Measurements from ENCODE around the gene IGSF11.
"Not testable (repeated sequence)": the region's sequence is repeated elsewhere in the genome, so short reads cannot be mapped to it uniquely, and the experiment has no call there.

IGSF11 gene

GRCh38 chr3:118988198-118989130 lies 46.2 kb downstream of the IGSF11 start:
- DNase-seq = no peak

DNA sequence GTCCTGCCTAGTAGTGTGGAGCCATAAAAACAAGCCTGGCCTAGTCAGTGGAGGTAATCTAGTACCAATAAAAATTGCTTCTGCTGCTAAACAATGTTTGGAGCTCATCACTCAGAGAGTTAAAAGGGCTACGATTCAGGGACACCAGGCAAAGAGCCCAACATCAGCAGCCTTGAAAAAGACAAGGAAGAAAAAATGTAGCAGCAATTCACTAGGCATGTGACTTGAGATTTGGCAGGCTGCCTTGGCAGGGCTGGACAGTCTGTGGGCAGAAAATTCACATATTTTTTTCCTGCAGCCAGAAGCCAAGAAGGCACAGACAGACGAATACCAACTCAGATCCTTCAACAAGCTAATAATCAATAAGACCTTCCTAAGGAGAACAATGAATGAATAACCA lies 47.2 kb downstream of the IGSF11 start:
- DNase-seq = no peak

DNA sequence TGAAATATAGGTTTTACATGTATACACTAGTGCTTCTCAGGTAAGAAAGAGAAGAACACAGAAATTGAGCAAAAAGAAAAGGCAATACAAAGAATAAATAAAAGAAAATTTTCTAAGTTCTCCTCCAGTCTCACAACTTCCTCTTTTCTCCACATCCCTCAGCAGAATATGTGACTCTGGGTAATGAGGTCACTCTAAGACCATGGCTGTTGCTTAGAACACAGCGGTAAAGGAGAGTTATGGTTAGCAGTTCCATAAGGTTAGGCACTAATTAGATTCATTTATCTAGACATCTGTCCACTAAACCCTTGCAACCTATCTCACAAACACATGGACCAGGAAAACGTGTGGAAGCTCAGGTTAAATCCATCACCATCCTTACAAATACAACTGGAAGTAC lies 47.9 kb downstream of the IGSF11 start:
- no peak for DNase-seq

DNA sequence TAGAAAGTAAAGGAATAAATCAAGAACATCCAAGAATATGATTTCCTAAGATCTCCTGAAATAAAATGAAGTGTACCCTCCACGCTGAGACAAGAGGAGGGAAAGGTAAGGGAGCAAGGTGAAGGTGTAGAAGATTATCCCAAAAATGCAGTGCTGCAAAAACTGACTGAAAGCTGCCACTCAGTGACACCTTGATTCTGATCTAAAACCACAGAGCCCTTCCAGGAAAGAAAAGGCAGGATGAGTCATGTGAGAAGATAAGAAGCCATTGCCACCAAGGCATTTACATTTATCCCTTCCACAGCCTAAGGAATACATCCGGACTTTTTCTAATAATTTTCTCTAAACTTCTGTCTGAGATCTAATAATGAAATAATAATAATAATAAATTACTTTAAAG lies 49.9 kb downstream of the IGSF11 start:
- DNase-seq = no peak

GRCh38 chr3:118981494-118982134 lies 53.0 kb downstream of the IGSF11 start:
- DNase-seq = no peak

DNA sequence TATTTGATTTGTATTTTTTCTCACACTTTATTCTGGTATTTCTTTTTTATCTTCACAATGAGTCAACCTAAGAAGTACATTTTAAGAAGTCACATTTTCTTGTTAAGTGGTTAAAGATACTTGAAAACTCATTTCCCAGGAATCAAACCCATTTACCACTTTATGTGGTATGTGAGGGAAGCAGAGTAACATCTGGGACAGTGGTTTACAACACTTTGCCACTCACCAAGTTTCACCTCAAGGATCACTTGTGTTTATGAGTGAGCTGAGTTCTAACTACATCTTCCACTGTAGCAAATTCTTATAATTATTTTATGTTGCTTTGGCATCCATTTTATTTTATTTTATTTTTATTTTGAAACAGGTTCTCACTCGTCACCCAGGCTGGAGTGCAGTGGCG lies 53.8 kb downstream of the IGSF11 start:
- no peak for DNase-seq

- DNase-seq = no peak
These were observed 56.3 kb downstream of the IGSF11 start for GRCh38 chr3:118978393-118978758.

DNA sequence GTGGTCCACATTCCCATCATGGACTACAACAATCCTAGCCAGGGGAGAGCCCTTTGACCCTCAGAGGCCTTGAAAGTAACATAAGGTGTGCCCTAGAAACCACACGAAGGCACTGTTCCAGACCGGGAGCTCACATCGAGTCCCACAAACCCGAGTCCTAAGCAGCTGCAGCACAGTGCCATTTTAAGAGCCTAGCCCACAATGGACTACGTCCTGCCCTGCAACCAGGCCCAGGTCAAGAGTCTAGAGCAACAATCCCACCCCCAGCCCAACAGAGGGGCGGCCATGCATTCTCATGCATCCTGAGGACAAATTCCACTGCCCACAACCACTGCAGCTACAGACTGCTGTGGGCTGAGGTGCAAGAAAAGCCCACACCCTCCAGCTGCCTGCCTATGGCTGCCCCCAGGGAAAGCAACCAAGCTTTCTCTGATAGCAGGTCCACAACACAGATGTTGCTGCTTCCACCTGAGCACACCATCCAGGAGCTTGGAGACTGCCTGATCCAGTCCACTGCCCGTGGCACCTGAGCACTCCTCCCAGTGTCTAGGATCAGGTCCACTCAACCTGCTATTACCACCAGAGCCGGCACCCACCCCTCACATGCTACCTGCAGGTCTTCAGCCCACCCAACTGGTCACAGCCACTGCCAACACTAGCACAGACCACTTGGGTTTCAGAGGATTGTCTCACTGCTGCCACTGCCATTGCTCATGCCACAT lies 56.8 kb downstream of the IGSF11 start:
- no peak for DNase-seq

DNA sequence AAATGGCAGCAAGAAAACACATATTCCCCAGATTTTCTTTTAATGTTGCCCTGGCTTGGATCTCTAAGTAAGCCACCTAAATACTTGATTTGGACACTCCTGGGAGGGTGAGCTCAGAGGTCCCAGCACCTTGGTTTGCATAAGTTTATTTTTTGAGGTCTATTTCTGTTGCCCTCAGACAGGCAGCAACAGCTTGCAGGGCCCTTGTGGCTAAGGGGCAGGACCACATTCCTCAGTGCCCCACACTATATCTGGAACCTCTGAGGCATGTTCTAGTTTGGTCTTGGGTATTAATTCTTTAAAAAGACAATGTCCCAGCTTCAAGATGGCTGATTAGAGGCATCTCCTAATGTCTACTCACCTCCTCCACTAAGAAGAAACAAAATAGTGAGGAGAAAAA lies 57.5 kb downstream of the IGSF11 start:
- DNase-seq = no peak

- not testable (repeated sequence) for DNase-seq
These were observed 59.2 kb downstream of the IGSF11 start for GRCh38 chr3:118975476-118975875.

GRCh38 chr3:118974356-118975097 lies 60.1 kb downstream of the IGSF11 start:
- DNase-seq = no peak

DNA sequence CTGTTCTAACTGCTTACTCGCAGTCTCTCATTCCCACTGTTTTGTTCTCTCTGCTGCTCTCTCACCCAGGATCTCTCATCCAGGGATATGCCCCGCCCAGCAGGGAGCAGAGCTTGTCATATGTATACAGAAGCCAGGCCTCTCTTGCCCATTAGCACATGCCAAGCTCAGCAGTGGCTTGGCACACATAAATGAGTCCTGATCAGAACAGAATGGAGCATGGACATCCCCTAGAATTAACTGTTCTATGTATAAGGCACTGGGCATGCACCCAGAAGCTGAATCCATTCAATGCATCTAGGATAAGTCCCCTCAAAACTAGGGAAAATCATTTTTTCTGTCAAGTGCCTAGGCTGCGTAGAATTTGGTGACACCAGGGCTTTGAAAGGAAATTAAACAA lies 61.6 kb downstream of the IGSF11 start:
- DNase-seq = no peak

DNA sequence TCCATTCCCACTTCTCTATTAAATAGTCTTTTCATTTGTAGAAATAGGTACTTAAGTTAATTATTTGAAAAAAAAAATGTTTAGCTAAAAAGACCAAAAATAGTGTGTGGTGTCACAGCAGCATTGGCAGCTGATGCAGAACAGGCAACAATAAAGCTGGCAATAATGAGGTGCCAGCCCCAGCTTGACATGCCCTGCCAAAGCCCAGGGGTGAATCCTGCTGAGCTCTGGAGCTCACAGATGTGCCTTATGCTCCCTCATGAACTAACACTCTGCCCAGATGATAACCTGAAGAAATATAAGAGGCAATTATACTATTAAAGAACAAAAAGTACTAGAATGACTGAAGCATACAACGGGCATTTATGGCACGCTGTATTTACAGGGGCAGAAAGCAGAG lies 63.8 kb downstream of the IGSF11 start:
- no peak for DNase-seq

GRCh38 chr3:118968640-118969039 lies 66.0 kb downstream of the IGSF11 start:
- no peak for DNase-seq

GRCh38 chr3:118968111-118968510 lies 66.5 kb downstream of the IGSF11 start:
- no peak for DNase-seq

- DNase-seq = no peak
These were observed 67.9 kb downstream of the IGSF11 start for GRCh38 chr3:118966700-118967099.

DNA sequence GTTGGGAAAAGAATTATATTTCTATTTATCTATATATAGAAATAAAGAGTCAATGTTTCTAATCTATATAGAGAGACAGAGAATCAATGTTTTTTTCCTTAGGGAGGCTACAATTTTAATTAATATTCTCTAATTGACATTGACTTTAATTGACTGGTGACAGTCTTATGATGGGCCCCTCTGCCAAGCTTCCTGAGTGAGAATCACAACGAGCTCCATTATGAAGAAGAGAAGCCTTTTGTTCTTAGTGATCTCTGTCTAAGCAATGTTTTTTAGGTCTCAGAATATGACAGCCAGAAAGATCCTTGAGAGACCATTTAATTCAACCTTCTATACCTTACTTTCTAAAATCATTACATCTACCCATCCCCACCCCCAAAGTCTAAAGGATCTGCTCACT lies 70.9 kb downstream of the IGSF11 start:
- DNase-seq = no peak

DNA sequence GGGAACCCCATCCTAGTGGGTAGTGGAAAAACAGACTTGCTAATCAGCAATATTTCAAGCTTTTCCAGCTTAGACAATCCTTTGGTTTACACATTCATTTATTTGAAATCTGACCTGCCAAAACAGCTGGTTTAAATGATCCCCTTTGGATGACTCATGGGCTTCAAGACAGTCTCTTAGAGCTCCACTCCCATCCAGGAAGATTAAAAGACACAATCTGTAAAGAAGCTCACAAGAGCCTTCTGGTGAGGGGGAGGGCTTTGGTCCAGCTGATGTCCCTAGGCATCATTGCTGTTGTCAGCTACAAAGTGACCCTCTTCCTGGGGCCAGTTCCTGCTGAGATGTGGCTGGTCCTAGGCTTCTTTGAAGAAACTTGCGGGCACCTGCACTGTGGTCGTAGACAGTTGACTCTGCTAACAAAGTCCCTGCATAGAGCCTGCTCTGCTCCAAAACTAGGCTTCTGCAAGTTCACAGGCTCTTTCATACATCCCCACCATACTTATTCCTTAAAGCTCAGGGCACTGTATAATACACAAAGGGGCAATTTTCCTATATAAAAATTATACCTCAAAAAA lies 73.7 kb downstream of the IGSF11 start:
- no peak for DNase-seq

DNA sequence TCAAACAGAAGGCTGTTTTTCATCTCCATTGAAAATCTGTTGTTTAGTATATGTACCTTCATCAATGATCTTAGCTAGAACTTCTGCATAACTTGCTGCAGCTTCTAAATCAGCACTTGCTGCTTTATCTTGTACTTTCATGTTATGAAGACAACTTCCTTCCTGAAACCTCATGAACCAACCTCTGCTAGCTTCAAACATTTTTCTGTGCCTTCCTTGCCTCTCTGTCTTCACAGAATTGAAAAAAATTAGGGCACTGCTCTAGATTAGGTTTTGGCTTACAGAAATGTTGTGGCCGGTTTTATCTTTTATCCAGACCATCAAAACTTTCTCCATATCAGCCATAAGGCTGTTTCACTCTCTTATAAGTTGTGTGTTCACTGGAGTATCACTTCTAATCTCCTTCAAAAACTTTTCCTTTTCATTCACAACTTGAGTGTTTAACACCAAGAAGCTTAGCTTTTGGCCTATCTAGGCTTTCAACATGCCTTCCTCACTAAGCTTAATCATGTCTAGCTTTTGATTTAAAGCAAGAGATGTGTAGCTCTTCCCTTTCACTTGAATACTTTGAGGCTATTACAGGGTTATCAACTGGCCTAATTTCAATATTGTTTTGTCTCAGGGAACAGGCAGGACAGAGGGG lies 78.6 kb downstream of the IGSF11 start:
- no peak for DNase-seq

GRCh38 chr3:118951089-118951488 lies 83.6 kb downstream of the IGSF11 start:
- DNase-seq = no peak

DNA sequence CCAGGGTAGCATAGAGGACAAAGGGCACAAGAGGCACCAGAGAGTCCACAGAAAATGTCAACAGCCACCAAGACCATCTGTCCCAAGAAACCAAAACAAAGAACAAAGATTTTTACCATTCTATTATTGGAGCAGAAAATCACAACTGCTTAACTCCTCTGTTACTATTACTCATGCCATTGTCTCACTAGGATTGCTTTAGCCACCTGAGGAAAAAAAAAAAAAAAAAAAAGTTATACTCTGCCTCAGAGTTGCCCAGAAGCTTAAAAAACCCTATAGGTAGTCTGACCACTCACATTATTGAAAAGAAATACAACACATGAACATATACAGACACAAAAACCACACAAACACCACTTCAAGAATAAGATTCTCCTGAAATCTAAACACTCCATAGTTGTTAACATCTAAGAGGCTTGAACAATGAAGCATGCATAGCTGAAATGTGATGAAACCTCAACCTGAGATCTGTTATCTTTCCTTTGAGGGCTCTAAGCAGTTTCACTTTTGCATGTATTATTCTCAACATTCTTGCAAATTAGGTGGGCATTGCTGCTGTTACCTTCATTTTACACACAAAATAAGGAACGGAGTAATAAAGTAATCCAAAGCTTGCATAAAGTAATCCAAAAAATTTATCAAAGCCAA lies 85.4 kb downstream of the IGSF11 start:
- DNase-seq = no peak

- no peak for DNase-seq
These were observed 86.5 kb downstream of the IGSF11 start for GRCh38 chr3:118948146-118948545.

Data from activated T-cell treated with anti-CD3 and anti-CD28 coated beads, Interleukin-2, amount 50 U/mL, for 1 hour (primary cell).